GM18520 (cell line): ENCODE results near the gene CCNE1.

Experiments used
- ATAC-seq: cut with Tn5 transposase; IDR thresholded peaks from one replicate; pipeline ENCODE4 v1.9.1; 2021; ENCODE audit not compliant: unreplicated experiment

CCNE1 gene

GRCh38 chr19:29842471-29843179 is 30.8 kb downstream of the CCNE1 start:
- ATAC-seq = no peak

GRCh38 chr19:29843180-29844051 is 31.6 kb downstream of the CCNE1 start:
- ATAC-seq = no peak

- ATAC-seq = peak; percentile 67
Measured at GRCh38 chr19:29844891-29845573, 33.2 kb downstream of the CCNE1 start.

GRCh38 chr19:29845574-29846176 is 33.9 kb downstream of the CCNE1 start:
- no peak for ATAC-seq

- no peak for ATAC-seq
Measured at GRCh38 chr19:29849208-29849607, 37.4 kb downstream of the CCNE1 start.

- no peak for ATAC-seq
Measured at GRCh38 chr19:29850482-29850881, 38.7 kb downstream of the CCNE1 start.

- ATAC-seq = no peak
Measured at GRCh38 chr19:29851769-29852521, 40.2 kb downstream of the CCNE1 start.

- ATAC-seq = no peak
Measured at GRCh38 chr19:29854033-29854432, 42.2 kb downstream of the CCNE1 start.

- no peak for ATAC-seq
Measured at GRCh38 chr19:29855087-29855486, 43.3 kb downstream of the CCNE1 start.

GRCh38 chr19:29855741-29856500 is 44.1 kb downstream of the CCNE1 start:
- ATAC-seq = no peak

GRCh38 chr19:29858000-29858596 is 46.3 kb downstream of the CCNE1 start:
- ATAC-seq = no peak

- no peak for ATAC-seq
Measured at GRCh38 chr19:29858621-29859020, 46.8 kb downstream of the CCNE1 start.

- ATAC-seq = no peak
Measured at GRCh38 chr19:29860492-29860891, 48.7 kb downstream of the CCNE1 start.

- no peak for ATAC-seq
Measured at GRCh38 chr19:29861574-29861973, 49.8 kb downstream of the CCNE1 start.

- ATAC-seq = no peak
Measured at GRCh38 chr19:29866011-29866410, 54.2 kb downstream of the CCNE1 start.

- ATAC-seq = no peak
Measured at GRCh38 chr19:29867984-29868383, 56.2 kb downstream of the CCNE1 start.

GRCh38 chr19:29871143-29871542 is 59.4 kb downstream of the CCNE1 start:
- ATAC-seq = no peak

- no peak for ATAC-seq
Measured at GRCh38 chr19:29872224-29872731, 60.5 kb downstream of the CCNE1 start.
